Stimulated activated naive B cell treated with anti-CD40 and anti-IgM and Interleukin-4, amounts not matched to agents 10 μg/mL and 1 μg/mL and 100 μg/mL, for 72 hours (primary cell): ENCODE measurements around the gene PTPRN2.
"Not testable (repeated sequence)": the region's sequence is repeated elsewhere in the genome, so short reads cannot be mapped to it uniquely, and the experiment has no call there.

Source experiments
- ATAC-seq, 2 donors: fragments of 150-1000 bp; cut with Tn5 transposase; replicated peaks; 2 replicates each; pipeline ENCODE4 v1.10.0; 2021; ENCODE audit warnings: moderate library complexity in 1 of 2
- DNase-seq: peaks from one replicate; pipeline ENCODE4 v3.0.0; 2021
- H3K27ac Mint-ChIP-seq: one replicate; pipeline ENCODE4 v1.8.0; 2022; ENCODE audit warnings: mild to moderate bottlenecking, mixed read lengths
- H3K27me3 Mint-ChIP-seq, 2 donors: one replicate each; pipeline ENCODE4 v1.8.0; 2022; ENCODE audit warnings: mixed read lengths in 2 of 2
- H3K36me3 Mint-ChIP-seq, 2 donors: one replicate each; pipeline ENCODE4 v1.8.0; 2022; ENCODE audit warnings: mixed read lengths in 2 of 2, mild to moderate bottlenecking in 1 of 2
- H3K4me1 Mint-ChIP-seq, 2 donors: one replicate each; pipeline ENCODE4 v1.8.0; 2022; ENCODE audit warnings: mixed read lengths in 2 of 2, mild to moderate bottlenecking in 1 of 2
- H3K4me3 Mint-ChIP-seq, 2 donors: one replicate each; pipeline ENCODE4 v1.8.0; 2022; ENCODE audit warnings: mild to moderate bottlenecking in 2 of 2, mixed read lengths in 2 of 2, moderate library complexity in 1 of 2
- H3K9me3 Mint-ChIP-seq, 2 donors: one replicate each; pipeline ENCODE4 v1.8.0; 2022; ENCODE audit warnings: mixed read lengths in 2 of 2, mild to moderate bottlenecking in 1 of 2

PTPRN2 gene

DNA sequence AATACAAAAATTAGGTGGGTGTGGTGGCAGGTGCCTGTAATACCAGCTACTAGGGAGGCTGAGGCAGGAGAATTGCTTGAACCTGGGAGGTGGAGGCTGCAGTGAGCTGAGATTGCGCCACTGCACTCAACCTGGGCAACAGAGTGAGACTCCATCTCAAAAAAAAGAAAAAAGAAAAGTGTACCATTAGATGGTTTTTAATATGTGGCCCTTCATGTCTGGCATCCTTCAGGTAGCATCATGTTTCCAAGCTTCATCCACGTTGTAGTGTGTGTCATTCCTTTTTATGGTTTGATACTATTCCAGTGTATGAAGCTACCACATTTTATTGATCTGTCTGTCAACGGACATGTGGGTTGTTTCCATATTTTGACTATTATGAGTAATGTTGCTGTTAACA is 1097.8 kb downstream of the PTPRN2 start:
- H3K27ac Mint-ChIP-seq, DNase-seq, H3K4me3 Mint-ChIP-seq, H3K36me3 Mint-ChIP-seq, ATAC-seq, H3K4me1 Mint-ChIP-seq: not testable (repeated sequence)
- Mint-ChIP-seq H3K27me3 (peaks cover 18 to 24% of the 10 kb centered on the region in 2 donors), H3K9me3 (peaks cover 7 to 13% of the 10 kb centered on the region in 2 donors)
